Measurements from ENCODE around the gene TBL3. TPM values are rescaled to one million over a fixed set of nuclear protein-coding genes. Genes with fewer than 3 reads are reported as not detected.

The TBL3 gene
- total and polyA plus RNA-seq, 3 donors from 2014 or later = 77.1 to 109 (median 83.4) TPM

DNA sequence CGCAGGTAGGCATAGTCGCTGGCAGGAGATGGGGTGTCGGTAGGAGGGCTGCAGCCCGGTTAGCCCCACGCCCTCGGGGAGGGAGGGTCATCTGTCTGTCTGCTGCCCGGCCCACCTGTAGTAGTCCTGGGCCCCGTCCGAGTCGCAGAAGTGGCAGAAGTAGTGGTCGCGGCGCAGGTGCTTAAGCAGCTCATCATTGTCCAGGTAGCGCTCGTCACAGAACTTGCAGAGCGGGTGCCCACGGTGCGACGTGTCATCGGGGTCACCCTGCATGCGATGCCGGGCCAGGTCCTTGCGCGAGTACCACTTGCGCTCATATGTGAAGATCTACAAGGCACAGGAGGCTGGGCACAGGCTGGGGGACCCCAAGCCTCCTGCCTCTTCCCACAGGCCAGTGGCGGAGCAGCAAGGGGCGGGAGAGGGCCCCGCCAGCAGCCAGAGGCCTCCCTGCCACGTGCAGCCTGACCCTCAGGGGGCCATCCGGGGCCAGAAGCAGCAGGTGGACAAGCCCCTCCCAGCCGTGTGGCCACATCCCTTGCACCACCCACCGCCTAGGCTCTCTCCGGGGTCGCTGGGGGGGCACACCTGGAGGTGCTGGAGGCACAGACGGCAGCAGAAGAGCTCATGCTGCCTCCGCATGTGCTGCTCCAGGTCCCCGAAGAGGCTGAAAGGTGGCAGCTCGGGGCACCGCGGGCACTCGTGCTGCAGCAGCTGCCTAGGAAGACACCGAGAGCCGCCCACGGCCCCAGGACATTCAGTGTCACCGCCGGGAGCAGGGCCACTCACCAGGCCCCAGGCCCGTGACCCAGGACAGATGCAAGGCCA, 30.8 kb downstream of the TBL3 start:
- no peak for DNase-seq
- Histone ChIP-seq H3K4me1 (peaks cover 26% of the 10 kb centered on the region), H3K4me3 (no peak overlapping the region), H3K27me3 (no peaks in the 10 kb centered on the region), H3K9me3 (no peaks in the 10 kb centered on the region), H3K27ac (no peak overlapping the region), H3K36me3 (ENCODE audit: low read depth, missing control alignments) (no peaks in the 10 kb centered on the region)
- TF ChIP-seq POLR2A (IDR thresholded peaks at IDR 0.05) = no peak
- TF ChIP-seq, protein P1, sequence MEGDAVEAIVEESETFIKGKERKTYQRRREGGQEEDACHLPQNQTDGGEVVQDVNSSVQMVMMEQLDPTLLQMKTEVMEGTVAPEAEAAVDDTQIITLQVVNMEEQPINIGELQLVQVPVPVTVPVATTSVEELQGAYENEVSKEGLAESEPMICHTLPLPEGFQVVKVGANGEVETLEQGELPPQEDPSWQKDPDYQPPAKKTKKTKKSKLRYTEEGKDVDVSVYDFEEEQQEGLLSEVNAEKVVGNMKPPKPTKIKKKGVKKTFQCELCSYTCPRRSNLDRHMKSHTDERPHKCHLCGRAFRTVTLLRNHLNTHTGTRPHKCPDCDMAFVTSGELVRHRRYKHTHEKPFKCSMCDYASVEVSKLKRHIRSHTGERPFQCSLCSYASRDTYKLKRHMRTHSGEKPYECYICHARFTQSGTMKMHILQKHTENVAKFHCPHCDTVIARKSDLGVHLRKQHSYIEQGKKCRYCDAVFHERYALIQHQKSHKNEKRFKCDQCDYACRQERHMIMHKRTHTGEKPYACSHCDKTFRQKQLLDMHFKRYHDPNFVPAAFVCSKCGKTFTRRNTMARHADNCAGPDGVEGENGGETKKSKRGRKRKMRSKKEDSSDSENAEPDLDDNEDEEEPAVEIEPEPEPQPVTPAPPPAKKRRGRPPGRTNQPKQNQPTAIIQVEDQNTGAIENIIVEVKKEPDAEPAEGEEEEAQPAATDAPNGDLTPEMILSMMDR (IDR thresholded peaks at IDR 0.05) = no peak
- WGBS, 2 donors = 92 to 96% methylated on average over 24 to 47 of the region's 47 CpGs
- intact Hi-C loops (cut with DNase I; ENCODE audit: low total_unique reads) = no loop called here

DNA sequence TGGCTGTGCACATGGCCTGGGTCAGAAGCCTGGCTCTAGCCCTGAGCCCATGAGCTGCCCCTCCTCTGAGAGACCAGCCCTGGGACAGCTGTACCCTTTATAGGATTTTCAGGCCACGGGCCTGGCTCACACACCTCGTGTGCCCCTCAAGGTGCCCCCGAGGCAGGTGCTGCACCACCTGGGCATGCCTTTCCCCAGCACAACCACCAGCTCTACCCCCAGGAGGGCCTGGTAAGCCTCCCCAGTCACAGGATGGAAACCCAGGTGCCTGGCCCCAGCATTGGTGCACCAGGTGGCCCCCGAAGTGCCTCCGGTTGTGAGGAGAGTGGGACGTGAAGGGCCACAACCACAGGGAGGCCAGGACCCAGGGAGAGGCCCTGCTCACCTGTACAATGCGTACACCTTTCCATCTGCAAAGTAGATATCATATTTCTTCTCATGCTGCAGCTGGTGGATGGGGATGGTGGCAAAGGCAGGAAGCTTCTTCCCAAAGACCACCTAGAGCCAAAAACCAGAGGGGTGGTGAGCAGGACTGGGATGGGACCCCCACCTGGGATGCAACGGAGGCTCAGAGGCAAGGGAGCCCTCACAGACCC, 31.5 kb downstream of the TBL3 start:
- WGBS, 2 donors = 88 to 100% methylated on average over 2 to 8 of the region's 8 CpGs
- no peak for DNase-seq
- Histone ChIP-seq H3K4me3 (no peak overlapping the region), H3K9me3 (no peaks in the 10 kb centered on the region), H3K27ac (no peak overlapping the region), H3K4me1 (peaks cover 33% of the 10 kb centered on the region), H3K27me3 (no peaks in the 10 kb centered on the region), H3K36me3 (ENCODE audit: low read depth, missing control alignments) (no peaks in the 10 kb centered on the region)
- TF ChIP-seq POLR2A (IDR thresholded peaks at IDR 0.05) = no peak
- intact Hi-C loops (cut with DNase I; ENCODE audit: low total_unique reads) = no loop called here

DNA sequence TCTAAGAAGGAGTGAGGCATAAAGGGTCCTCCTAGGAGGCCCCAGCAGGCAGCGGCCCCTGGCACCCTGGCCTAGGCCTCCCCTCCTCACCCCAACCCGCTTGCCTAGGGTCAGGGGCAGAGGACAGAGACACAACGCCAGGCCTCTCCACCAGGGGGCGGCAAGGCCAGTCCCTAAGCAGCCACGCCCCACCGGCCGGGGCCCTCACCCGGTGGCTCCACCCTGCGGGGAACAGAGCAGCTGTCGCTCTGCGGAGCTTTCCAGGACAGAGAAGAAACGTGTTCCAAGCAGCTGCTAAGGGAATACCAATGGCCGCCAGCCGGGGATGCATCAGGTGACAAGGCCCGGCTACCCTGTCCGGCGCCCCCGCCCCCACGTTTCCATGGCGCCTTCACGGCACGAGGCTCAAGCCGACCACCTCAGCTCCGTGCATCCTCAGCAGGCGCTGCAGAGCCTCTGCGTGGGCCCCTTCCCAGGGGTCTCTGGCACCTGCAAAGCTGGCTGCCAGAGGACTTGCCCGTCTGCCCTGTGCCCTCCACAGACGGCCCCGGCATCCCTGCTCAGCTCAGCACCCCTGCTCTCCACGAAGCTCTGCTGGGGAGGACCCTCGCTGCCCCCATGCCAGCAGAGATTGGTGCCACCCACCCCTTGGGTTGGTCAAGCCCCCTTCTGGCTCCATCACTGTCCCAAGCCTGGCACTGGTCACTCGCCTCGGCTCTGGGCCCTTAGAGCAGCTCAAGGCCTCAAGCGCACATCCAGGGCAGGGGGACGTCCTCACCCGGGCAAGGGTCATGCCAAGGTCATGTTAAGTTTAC, 32.2 kb downstream of the TBL3 start:
- Histone ChIP-seq H3K9me3 (no peaks in the 10 kb centered on the region), H3K36me3 (ENCODE audit: low read depth, missing control alignments) (no peaks in the 10 kb centered on the region), H3K4me3 (no peak overlapping the region), H3K4me1 (peaks cover 40% of the 10 kb centered on the region), H3K27me3 (no peaks in the 10 kb centered on the region), H3K27ac (peak overlapping the region; percentile 31 to 45)
- no peak for TF ChIP-seq POLR2A (IDR thresholded peaks at IDR 0.05)
- TF ChIP-seq, protein P1 (IDR thresholded peaks at IDR 0.05) = peak; percentile 76 to 89 (median 86)
- WGBS, 2 donors = 32 to 90% methylated on average over 4 to 35 of the region's 36 CpGs
- intact Hi-C loops (cut with DNase I; ENCODE audit: low total_unique reads) = no loop called here
- peak; percentile 92 for DNase-seq

DNA sequence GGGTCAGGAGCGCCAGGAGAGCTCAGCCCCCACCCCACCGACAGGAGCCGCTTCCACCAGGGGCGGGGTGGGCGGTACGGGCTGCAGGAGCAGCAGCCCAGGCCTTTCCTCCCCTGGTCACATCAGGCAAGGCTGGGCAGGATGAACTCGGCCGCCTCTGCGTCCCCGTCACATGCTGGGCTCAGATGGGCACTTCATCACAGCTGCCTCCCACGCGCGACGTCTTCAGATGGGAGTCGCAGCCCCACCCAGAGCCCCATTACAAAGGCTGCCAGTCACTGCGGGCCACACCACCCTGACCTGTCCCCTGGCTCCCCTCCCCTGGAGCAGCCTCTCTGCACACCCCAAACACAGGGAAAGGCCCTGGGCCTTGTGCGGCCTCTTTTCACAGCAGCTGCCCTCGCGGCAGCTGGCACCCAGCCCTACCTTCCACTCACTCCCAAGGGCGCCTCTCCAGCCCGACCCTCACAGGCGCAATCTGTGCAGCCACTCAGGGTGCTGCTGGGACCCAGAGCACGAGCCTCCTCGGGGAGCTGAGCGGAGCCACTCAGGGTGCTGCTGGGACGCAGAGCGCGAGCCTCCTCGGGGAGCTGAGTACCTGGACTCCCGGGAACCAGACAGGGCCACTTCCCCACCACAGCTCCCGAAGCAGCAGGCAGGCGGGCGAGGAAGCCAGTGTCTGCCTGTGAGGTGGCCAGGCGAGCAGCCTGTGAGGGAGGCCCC, 33.1 kb downstream of the TBL3 start:
- intact Hi-C loops (cut with DNase I; ENCODE audit: low total_unique reads) = no loop called here
- Histone ChIP-seq H3K4me3 (no peak overlapping the region), H3K4me1 (peaks cover 40% of the 10 kb centered on the region), H3K36me3 (ENCODE audit: low read depth, missing control alignments) (no peaks in the 10 kb centered on the region), H3K27me3 (no peaks in the 10 kb centered on the region), H3K9me3 (no peaks in the 10 kb centered on the region), H3K27ac (peak overlapping the region; percentile 31 to 45)
- no peak for TF ChIP-seq POLR2A (IDR thresholded peaks at IDR 0.05)
- TF ChIP-seq, protein P1 (IDR thresholded peaks at IDR 0.05) = no peak
- peak; percentile 63 for DNase-seq
- 58 to 69% methylated on average over 9 to 34 of the region's 34 CpGs for WGBS, 2 donors
